GM18870 (cell line): ENCODE data around the gene MEIS1.

Source experiments
- ATAC-seq: cut with Tn5 transposase; IDR thresholded peaks from one replicate; pipeline ENCODE4 v1.9.1; 2021; ENCODE audit warnings: moderate library complexity; ENCODE audit not compliant: unreplicated experiment

MEIS1 gene

GRCh38 chr2:66431846-66432587 lies 2.9 kb upstream of the MEIS1 start:
- ATAC-seq = no peak

- no peak for ATAC-seq
Observed at GRCh38 chr2:66432801-66433694, 1.9 kb upstream of the MEIS1 start.

GRCh38 chr2:66433695-66433944 lies 1.3 kb upstream of the MEIS1 start:
- ATAC-seq = no peak

GRCh38 chr2:66433945-66434678 lies 813 bp upstream of the MEIS1 start:
- no peak for ATAC-seq

GRCh38 chr2:66435549-66435875 lies 587 bp downstream of the MEIS1 start:
- no peak for ATAC-seq

GRCh38 chr2:66435963-66436362 lies 1.0 kb downstream of the MEIS1 start:
- ATAC-seq = no peak

- ATAC-seq = no peak
Observed at GRCh38 chr2:66436581-66437001, 1.7 kb downstream of the MEIS1 start.

- ATAC-seq = no peak
Observed at GRCh38 chr2:66437109-66437690, 2.3 kb downstream of the MEIS1 start.

DNA sequence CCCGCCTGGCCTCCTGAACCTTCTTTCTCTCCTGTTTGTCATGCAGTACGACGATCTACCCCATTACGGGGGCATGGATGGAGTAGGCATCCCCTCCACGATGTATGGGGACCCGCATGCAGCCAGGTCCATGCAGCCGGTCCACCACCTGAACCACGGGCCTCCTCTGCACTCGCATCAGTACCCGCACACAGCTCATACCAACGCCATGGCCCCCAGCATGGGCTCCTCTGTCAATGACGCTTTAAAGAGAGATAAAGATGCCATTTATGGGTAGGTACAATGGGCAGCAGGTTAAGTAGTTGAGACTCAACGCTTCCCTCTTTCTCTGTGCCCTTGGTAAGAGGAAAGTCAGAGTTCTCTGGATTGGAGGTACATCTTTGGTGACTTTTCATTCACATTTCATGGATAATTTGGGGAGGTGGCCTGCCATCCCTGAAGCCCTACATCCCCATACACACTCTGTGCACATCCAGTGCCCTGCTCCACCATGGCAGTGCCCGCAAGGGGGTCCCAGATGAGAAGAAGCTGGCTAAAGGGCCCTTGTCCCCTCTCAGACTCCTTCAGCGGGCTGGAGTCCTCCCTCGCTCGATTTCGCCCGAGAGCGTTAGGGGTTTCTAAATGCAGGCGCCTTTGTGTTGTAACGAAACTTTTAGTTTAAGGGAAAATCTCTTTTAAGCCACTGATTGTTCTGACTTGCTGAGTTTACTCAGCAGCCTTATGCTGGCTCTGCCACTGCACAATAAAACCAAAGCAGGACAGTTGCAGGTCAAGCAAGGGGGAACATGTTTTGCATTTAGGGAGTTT lies 3.0 kb downstream of the MEIS1 start:
- ATAC-seq = no peak

GRCh38 chr2:66438498-66438833 lies 3.5 kb downstream of the MEIS1 start:
- ATAC-seq = no peak

GRCh38 chr2:66438891-66439811 lies 4.2 kb downstream of the MEIS1 start:
- no peak for ATAC-seq

GRCh38 chr2:66439812-66440542 lies 5.1 kb downstream of the MEIS1 start:
- ATAC-seq = no peak

GRCh38 chr2:66440708-66441497 lies 6.0 kb downstream of the MEIS1 start:
- ATAC-seq = no peak

GRCh38 chr2:66441581-66442320 lies 6.8 kb downstream of the MEIS1 start:
- ATAC-seq = no peak

- ATAC-seq = no peak
Observed at GRCh38 chr2:66442516-66443185, 7.7 kb downstream of the MEIS1 start.

GRCh38 chr2:66443186-66443978 lies 8.5 kb downstream of the MEIS1 start:
- no peak for ATAC-seq
